Measurements from ENCODE around the gene TPBGL.

DNA sequence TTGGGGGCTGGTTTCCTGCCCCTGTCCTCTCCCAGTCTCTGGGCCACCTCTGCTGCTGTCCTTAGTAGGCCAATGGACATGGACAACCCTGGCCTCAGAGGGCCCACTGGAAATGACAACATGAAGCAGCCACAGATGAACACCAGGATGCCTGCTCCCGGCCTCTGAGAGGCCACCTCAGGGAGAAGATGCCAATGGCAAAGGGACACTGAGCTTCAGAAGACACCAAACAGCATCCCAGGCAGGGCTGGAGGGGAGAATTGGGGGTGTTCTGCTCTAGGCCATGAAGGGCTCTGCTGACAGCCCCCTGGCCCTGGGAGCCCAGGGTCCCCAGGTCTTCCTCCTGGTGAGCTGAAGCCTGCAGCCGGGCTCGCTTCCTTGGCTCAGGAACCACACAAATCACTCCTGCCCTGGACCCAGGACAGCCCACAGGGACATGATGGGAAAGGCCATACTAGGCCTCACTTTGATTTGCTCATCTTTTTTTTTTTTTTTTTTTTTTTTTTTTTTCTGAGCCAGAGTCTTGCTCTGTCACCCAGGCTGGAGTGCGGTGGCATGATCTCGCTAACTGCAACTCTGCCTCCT, 45.3 kb downstream of the TPBGL start:
- TF ChIP-seq, protein P1, sequence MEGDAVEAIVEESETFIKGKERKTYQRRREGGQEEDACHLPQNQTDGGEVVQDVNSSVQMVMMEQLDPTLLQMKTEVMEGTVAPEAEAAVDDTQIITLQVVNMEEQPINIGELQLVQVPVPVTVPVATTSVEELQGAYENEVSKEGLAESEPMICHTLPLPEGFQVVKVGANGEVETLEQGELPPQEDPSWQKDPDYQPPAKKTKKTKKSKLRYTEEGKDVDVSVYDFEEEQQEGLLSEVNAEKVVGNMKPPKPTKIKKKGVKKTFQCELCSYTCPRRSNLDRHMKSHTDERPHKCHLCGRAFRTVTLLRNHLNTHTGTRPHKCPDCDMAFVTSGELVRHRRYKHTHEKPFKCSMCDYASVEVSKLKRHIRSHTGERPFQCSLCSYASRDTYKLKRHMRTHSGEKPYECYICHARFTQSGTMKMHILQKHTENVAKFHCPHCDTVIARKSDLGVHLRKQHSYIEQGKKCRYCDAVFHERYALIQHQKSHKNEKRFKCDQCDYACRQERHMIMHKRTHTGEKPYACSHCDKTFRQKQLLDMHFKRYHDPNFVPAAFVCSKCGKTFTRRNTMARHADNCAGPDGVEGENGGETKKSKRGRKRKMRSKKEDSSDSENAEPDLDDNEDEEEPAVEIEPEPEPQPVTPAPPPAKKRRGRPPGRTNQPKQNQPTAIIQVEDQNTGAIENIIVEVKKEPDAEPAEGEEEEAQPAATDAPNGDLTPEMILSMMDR (IDR thresholded peaks at IDR 0.05): no peak
- TF ChIP-seq EP300 (IDR thresholded peaks at IDR 0.05) (no peak), POLR2A (IDR thresholded peaks at IDR 0.05) (no peak)

Data from suprapubic skin (tissue), 3 donors.